NK-92 (cell line): Measurements from ENCODE around the gene FHIT.

Experiments
- DNase-seq: peaks from one replicate; lab custom pipeline; 2025; ENCODE audit not compliant: unreplicated experiment; lab: John Stamatoyannopoulos, UW

FHIT gene

DNA sequence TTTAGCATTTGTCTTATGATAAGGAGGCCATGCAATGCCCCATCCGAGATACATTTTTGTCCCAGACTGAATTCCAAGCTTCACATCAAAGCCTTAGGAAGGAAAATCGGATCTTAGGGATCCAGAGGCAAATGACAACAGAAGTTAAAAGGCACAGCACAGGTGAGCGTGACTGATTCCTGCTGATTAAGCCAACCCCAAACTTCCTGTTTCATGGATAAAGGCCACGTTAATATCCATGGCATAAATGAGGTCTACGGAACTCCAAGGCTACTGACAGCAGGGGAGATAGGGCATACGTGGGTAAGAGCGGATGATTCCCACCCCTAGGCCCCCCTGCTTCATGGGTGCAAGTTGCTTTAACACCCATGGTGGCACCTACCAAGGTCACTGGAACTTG, 471.6 kb downstream of the FHIT start:
- no peak for DNase-seq

DNA sequence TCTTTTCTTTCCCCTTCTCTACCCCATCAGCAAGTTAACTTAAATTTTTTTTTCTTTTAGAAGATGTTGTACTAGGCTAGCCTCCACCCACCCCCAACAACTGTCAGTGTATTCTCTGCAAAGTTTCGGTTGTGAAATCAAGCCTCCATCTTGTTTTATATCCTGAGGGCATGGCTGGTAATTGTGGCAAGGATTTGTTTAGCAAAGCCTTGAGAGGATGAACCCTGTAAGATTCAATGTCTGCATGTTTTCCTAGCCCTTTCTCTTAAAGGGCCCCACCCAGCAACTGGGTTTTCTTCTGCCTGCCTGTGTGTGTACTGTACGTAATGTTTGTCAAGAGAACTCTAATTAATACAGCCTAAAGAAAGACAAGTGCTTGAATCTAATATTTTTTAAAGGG, 475.3 kb downstream of the FHIT start:
- no peak for DNase-seq

DNA sequence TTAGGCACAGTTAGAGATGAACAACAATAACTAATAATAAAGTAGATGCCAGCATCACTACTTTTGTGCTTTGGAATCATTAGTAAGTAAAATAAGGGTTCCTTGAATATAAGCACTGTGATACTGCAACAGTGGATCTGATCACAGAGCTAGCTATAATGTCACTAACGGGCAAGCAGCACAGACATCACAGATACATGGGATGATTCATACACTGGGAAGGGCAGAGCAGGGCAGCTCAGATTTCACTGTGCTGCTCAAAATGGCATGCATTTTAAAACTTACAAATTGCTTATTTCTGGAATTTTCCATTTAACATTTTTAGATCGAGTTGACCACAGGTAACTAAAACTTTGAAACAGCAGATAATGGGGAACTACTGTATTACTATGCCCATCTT, 476.6 kb downstream of the FHIT start:
- DNase-seq: no peak

GRCh38 chr3:60772584-60772983, 478.7 kb downstream of the FHIT start:
- no peak for DNase-seq

- DNase-seq: no peak
These were observed 479.5 kb downstream of the FHIT start for GRCh38 chr3:60771766-60772165.

GRCh38 chr3:60770532-60770931, 480.7 kb downstream of the FHIT start:
- DNase-seq: no peak

DNA sequence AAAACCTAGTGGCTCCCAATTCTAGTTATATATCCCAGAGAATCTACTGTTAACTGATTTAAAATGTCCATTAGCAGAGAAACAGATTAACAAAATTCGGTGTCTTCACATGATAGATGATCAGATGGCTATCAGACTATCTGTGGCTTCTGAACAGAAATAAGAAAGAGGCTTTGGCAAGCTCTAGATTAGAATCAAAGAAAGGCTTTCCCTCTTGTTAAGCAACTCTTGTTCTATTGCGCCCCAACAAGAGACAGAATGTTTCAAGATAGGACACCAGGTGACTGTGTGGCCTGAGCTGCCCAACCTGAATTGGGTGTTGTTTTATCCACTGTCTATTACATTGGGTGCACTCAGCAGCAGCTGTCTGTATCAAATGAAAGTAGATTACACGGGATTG, 483.7 kb downstream of the FHIT start:
- no peak for DNase-seq

DNA sequence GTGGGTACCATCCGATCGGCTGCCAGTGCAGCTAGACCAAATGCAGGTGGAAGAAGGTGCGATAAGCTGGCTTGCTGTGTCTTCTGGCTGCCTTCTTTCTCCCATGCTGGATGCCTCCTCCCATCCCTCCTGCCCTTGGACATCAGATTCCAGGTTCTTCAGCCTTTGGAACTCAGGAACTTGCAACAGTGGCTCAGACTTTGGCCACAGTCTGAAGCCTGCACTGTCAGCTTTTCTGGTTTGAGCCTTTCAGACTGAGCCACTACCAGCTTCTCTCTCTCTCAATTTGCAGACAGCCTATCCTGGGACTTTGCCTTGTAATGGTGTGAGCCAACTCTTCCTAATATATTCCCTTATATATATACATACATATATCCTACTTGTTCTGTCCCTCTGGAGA, 485.5 kb downstream of the FHIT start:
- no peak for DNase-seq

- DNase-seq: no peak
These were observed 486.4 kb downstream of the FHIT start for GRCh38 chr3:60764870-60765269.

DNA sequence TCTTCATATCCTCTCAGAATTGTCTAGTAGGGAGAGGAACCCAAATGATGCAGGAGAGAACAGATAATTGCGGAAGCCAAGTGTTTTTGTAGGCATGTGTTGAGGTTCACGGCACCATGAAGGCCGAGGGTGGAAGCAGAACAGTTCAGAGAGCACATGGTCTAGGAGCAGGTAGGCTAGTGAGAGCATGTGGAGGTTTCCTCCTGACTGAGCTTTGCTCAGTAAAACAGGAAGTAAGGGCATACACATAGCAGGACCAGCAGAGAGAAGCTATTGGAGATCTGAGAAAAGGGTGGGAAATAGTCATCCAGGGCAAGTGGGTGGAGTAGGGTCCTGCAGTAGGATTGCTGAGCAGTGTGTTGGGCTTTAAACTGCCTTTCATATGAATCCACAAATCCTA, 491.1 kb downstream of the FHIT start:
- DNase-seq: no peak

GRCh38 chr3:60759439-60759838, 491.8 kb downstream of the FHIT start:
- no peak for DNase-seq

- no peak for DNase-seq
These were observed 492.4 kb downstream of the FHIT start for GRCh38 chr3:60758831-60759230.

- DNase-seq: no peak
These were observed 493.1 kb downstream of the FHIT start for GRCh38 chr3:60758171-60758570.

- DNase-seq: no peak
These were observed 493.5 kb downstream of the FHIT start for GRCh38 chr3:60757724-60758123.

DNA sequence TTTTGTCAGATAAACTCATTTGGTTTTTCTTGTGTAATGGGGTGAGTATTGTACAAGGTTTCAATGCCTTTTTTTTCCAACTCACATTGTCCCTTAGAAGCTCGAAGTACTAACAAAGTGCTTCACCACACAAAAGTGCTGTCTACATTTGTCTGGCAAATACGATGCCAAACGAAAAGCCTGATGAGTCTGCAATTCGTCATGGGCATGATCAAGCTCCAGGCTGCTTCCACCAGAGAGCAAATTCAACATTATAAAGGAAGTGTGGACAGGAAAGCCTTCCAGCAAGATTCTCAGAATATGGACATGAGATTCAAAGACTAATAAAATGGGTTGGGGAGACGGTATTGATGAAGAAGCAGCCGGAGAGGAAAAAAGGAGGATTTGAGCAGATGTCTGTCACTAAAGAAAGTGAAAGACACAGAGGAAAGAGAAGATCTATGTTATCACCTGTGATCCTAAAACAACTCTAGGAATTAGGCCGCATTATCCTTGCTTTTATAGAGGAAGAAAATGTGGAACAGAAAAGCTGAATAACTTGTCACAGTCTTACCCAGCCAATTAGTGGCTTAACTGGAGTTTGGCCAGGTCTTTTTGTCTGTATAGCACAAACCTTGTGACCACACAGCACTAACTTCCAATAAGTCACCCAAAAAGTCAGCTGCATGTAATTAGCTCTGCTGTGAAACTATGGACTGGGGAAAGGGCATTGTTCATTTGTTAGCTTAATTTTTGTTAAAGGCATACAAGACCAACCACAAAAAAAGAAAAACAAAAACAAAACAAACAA, 494.8 kb downstream of the FHIT start:
- DNase-seq: no peak

GRCh38 chr3:60755094-60755493, 496.2 kb downstream of the FHIT start:
- no peak for DNase-seq

DNA sequence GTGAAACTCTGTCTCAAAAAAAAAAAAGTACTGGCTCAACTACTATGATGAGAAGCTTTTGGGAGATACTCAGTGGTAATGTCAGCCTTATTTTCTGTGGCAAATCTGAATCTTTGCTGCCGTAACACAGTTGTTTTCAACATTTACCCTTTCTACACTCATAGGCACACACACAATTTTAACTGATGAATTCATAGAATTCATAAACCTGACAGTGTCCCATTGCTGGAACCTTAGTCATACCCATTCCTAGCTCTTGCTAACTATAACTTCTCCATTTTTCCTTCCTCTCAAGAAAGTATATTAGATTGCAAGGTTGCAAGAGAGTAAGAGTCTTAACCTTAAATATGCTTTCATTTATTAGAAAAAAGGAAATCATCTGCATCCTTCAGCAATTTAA, 496.6 kb downstream of the FHIT start:
- no peak for DNase-seq

- no peak for DNase-seq
These were observed 498.4 kb downstream of the FHIT start for GRCh38 chr3:60752809-60753208.

- DNase-seq: no peak
These were observed 504.4 kb downstream of the FHIT start for GRCh38 chr3:60746695-60747416.

DNA sequence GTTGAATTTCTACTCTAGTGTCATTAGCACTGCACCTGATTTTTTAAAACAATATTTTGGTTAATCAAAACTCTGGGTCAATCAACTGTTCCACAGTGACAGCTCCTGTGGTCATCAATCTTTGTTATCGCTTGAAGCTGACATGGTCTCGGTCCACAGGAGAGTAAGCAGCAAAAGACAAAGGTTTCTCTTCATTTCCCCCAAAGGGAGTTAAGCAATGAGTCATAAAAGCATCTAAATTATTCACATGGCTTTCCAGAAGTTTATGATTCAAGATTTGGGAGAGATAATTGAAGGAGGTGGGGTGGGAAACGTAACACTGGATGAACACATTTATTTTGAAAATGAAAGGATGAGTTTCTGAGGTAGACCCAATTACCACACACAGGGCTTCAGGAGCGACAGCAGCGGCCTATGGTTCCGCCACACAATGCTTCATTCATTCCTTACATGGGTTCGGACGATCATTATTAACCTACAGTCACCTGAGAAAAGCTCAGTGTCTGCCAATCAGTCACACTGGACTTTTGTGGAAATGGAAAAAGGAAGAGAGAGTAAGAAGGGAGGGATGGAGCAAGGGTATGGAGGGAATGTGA, 505.1 kb downstream of the FHIT start:
- no peak for DNase-seq

GRCh38 chr3:60743631-60744164, 507.6 kb downstream of the FHIT start:
- DNase-seq: no peak

DNA sequence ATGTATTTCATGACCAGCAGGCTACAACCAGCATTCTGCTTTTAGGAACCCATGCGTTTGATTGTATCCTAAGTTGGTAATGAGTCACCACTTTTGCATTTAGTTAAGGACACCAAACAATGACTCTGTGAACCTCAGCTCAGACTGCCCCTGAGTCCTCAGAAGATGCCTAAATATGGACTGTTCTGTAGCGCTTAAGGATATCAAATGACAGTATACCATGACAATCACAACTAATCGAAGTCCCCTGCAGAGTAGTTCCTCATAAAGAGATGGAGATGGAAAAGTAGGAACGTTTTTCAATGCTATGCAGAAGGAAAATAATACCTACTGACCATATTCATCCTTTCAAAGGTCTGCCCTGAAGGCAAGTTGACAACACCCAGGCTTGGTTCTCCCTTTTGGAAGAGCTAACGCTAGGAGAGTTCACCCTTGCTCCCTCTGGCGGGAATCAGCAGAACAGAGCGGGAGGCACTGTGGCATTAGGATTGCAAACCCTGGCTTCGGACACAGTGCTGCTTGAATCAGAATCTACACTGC, 508.6 kb downstream of the FHIT start:
- no peak for DNase-seq
